Esophagus squamous epithelium (tissue), 4 donors: ENCODE results near the gene TSSK3.

ENCODE experiments used
- CTCF ChIP-seq, 6 experiments: fragments of 450-650 bp in 4 of 6; fragments of 200-600 bp in 2 of 6; sonication (generic) in 2 of 6; IDR thresholded peaks; one replicate each; pipeline ENCODE4 v1.5.1; 2016 to 2019; ENCODE audit warnings: antibody characterized with exemption in 6 of 6, mild to moderate bottlenecking in 4 of 6, moderate library complexity in 4 of 6
- POLR2A ChIP-seq, 4 donors: fragments of 450-650 bp; IDR thresholded peaks; one replicate each; pipeline ENCODE4 v1.6.1; 2017; ENCODE audit warnings: antibody characterized with exemption in 4 of 4, mild to moderate bottlenecking in 4 of 4, moderate library complexity in 3 of 4

DNA sequence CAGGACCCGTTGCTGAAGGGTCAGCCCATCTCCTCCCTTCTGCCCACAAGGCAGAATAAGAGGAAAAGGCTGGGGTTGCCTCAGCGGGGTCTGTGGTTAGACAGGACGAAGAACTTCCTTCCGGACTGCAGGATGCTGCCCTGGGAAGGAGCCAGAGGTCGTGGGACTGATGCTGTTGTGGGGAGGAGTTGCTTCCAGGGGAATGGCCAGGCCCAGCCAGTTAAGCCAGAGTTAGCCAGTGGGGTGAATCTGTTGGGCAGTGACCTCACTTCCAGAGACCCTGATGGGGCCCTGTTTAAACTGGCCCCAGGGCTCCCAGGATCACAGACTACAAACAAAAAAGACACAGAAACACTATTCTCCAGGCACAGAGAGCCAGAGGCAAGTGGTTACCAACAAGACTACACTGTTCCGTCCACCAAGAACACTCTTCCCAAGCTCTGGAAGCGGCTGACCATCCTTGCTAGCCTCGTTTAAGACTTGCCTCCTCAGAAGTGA is 13.1 kb upstream of the TSSK3 start:
- TF ChIP-seq POLR2A (IDR thresholded peaks at IDR 0.05) (no peak), CTCF (IDR thresholded peaks at IDR 0.05) (no peak)
